ENCODE measurements around the gene HLA-B. TPM values are rescaled to one million over a fixed set of nuclear protein-coding genes. Genes with fewer than 3 reads are reported as not detected.

The HLA-B gene
- total and polyA plus RNA-seq, 2 of the 8 experiments (the other 6 are each of a cell fraction or from before 2014, with no cell fraction given) = 154 to 233 TPM

GRCh38 chr6:31395832-31396231, 38.9 kb upstream of the HLA-B start:
- no peak overlapping the region for H3K4me3 ChIP-seq (ENCODE audit: extremely low read depth in 1 of 4, insufficient read depth in 2 of 4, low read depth in 3 of 4, low read length in 4 of 4)
- no peak overlapping the region for H3K18ac ChIP-seq (ENCODE audit: extremely low read depth, low read length)
- no peak overlapping the region for H2BK120ac ChIP-seq (replicated peaks; ENCODE audit: low read depth, low read length)
- no peaks in the 10 kb centered on the region for H3K36me3 ChIP-seq (ENCODE audit: control insufficient read depth in 2 of 4, insufficient read depth in 4 of 4, low read length in 3 of 4)
- H3K4ac ChIP-seq (replicated peaks; ENCODE audit: insufficient read length, low read depth, low read length) = no peak overlapping the region
- H2BK15ac ChIP-seq (ENCODE audit: low read length) = no peak overlapping the region
- FAIRE-seq (no peak), DNase-seq (ENCODE audit: low read depth in 1 of 2, low spot score in 2 of 2) (no peak)
- WGBS, 2 experiments (ENCODE audit: extremely low coverage in 1 of 2, insufficient coverage in 1 of 2, insufficient read length in 1 of 2, insufficient replicate concordance in 2 of 2, low coverage in 1 of 2, low lambda C conversion rate in 2 of 2, missing lambda C conversion rate in 1 of 2) = 76% methylated on average over 6 of the region's 7 CpGs; no CpG with 5 or more reads in 1 of the 2 experiments
- peaks cover 0 to 1% of the 10 kb centered on the region in 2 experiments for H4K20me1 ChIP-seq (replicated peaks in 1 of 2; ENCODE audit: control insufficient read depth in 1 of 2, insufficient read depth in 2 of 2, low read length in 2 of 2)
- H2BK12ac ChIP-seq (ENCODE audit: low read depth, low read length) = no peak overlapping the region
- H3K4me2 ChIP-seq (ENCODE audit: insufficient read depth in 1 of 2, low read depth in 2 of 2, low read length in 2 of 2) = no peak overlapping the region
- H2BK5ac ChIP-seq (ENCODE audit: low read depth, low read length) = no peak overlapping the region
- peaks cover 3% of the 10 kb centered on the region; the same call in 1 of the 2 replicates for H3K23me2 ChIP-seq (ENCODE audit: low read depth, low read length)
- H3K9ac ChIP-seq (replicated peaks in 1 of 4; ENCODE audit: extremely low read depth in 1 of 4, low read depth in 3 of 4, low read length in 3 of 4) = no peak overlapping the region
- no peak overlapping the region for H2AK5ac ChIP-seq (ENCODE audit: low read depth, low read length)
- H2BK20ac ChIP-seq (ENCODE audit: low read length) = no peak overlapping the region
- H3K14ac ChIP-seq (ENCODE audit: insufficient read length) = no peak overlapping the region
- CTCF ChIA-PET (ENCODE audit: partially characterized antibody) = interaction anchor here (0.6 to 1.9 kb wide), 4 partner anchors 20 to 247 kb away, joined by 3 to 7 read pairs (median 3); no protein-coding TSS in a partner anchor
- POLR2A ChIA-PET (ENCODE audit: partially characterized antibody) = no interaction called here
- no peak overlapping the region for H3K23ac ChIP-seq (ENCODE audit: insufficient read length)
- no peak overlapping the region for H3K56ac ChIP-seq (replicated peaks; ENCODE audit: insufficient read length, low read depth, low read length)
- 0 out of 4 replicates have a peak, but pooled peaks cover 0 to 4% of the 10 kb centered on the region in 2 experiments for H3K9me3 ChIP-seq (ENCODE audit: insufficient read depth in 2 of 2, low read depth in 1 of 2, low read length in 1 of 2)
- no peaks in the 10 kb centered on the region for H3K79me2 ChIP-seq (ENCODE audit: control insufficient read depth in 1 of 2, insufficient read depth in 2 of 2, low read length in 2 of 2)
- no peak overlapping the region for H4K8ac ChIP-seq (ENCODE audit: extremely low read depth, insufficient read depth, low read length)
- no peak overlapping the region for H4K91ac ChIP-seq (replicated peaks; ENCODE audit: insufficient read length, low read length)
- H3K27ac ChIP-seq (ENCODE audit: low read depth, low read length) = no peak overlapping the region
- H3K4me1 ChIP-seq (replicated peaks in 1 of 4; ENCODE audit: control insufficient read depth in 3 of 4, insufficient read depth in 4 of 4, low read length in 3 of 4) = peaks cover 0 to under 1% (median 0%) of the 10 kb centered on the region in 4 experiments; a peak in 2 of 7 replicates
- peaks cover 0 to under 1% (median 0%) of the 10 kb centered on the region in 4 experiments; a peak in 2 of 7 replicates for H3K27me3 ChIP-seq (replicated peaks in 1 of 4; ENCODE audit: control insufficient read depth in 3 of 4, extremely low read depth in 1 of 4, insufficient read depth in 3 of 4, low read length in 3 of 4)
- H3K79me1 ChIP-seq (ENCODE audit: low read depth, low read length) = no peaks in the 10 kb centered on the region
- H4K5ac ChIP-seq (ENCODE audit: insufficient read length, low read depth, low read length) = no peak overlapping the region
- H2AFZ ChIP-seq (ENCODE audit: low read length) = no peak overlapping the region
- no peak for TF ChIP-seq EGR1 (IDR thresholded peaks at IDR 0.05; ENCODE audit: borderline replicate concordance, low read depth, low read length)
- no peak for TF ChIP-seq CREB1 (IDR thresholded peaks at IDR 0.05)
- TF ChIP-seq CHD2 (IDR thresholded peaks at IDR 0.05; ENCODE audit: low read length) = no peak
- no peak for TF ChIP-seq CBX5 (IDR thresholded peaks at IDR 0.05; ENCODE audit: low read depth, low read length)
- TF ChIP-seq SIN3A (conservative IDR thresholded peaks at IDR 0.05 in 1 of 2, IDR thresholded peaks at IDR 0.05 in 1 of 2; ENCODE audit: low read depth in 1 of 2, low read length in 2 of 2) = no peak
- TF ChIP-seq CHD1 (IDR thresholded peaks at IDR 0.05; ENCODE audit: low read depth, low read length) = no peak
- no peak for TF ChIP-seq BACH1 (IDR thresholded peaks at IDR 0.05; ENCODE audit: low read length)
- TF ChIP-seq CBX8 (IDR thresholded peaks at IDR 0.05; ENCODE audit: borderline replicate concordance, low read depth, low read length) = no peak
- no peak for TF ChIP-seq POU5F1 (IDR thresholded peaks at IDR 0.05; ENCODE audit: low read depth, low read length)
